GM12878 (cell line): Measurements from ENCODE around the gene SRSF3. TPM values are rescaled to one million over a fixed set of nuclear protein-coding genes. Genes with fewer than 3 reads are reported as not detected.
A peak's percentile ranks its signal among the peaks of the same experiment; 100 is the strongest.

Experiments
- BCL3 ChIP-seq: IDR thresholded peaks from 2 replicates; pipeline ENCODE4 v1.6.1; 2011; ENCODE audit warnings: borderline replicate concordance, low read depth, mild to moderate bottlenecking, moderate library complexity, low read length; ENCODE audit not compliant: insufficient read depth, poor library complexity, severe bottlenecking
- CHD2 ChIP-seq: IDR thresholded peaks from 2 replicates; pipeline ENCODE4 v1.6.1; 2011; ENCODE audit warnings: low read depth, low read length, improper control_type of control experiment, borderline replicate concordance
- CREB1 ChIP-seq: IDR thresholded peaks from 2 replicates; pipeline ENCODE4 v1.6.1; 2012; ENCODE audit warnings: low read depth, mild to moderate bottlenecking, inconsistent platforms
- E2F4 ChIP-seq: IDR thresholded peaks from 2 replicates; pipeline ENCODE4 v1.6.1; 2012; ENCODE audit warnings: low read depth, low read length, improper control_type of control experiment
- E4F1 ChIP-seq: fragments of 450-650 bp; IDR thresholded peaks from 2 replicates; pipeline ENCODE4 v1.6.1; 2018; ENCODE audit warnings: borderline replicate concordance, mild to moderate bottlenecking; ENCODE audit not compliant: partially characterized antibody
- FOXK2 ChIP-seq: fragments of 450-650 bp; IDR thresholded peaks from 2 replicates; pipeline ENCODE4 v1.6.1; 2017; ENCODE audit warnings: mild to moderate bottlenecking, moderate library complexity
- GATAD2B ChIP-seq: fragments of 450-650 bp; conservative IDR thresholded peaks from 2 replicates; pipeline ENCODE4 v1.6.1; 2017; ENCODE audit warnings: low read depth, mild to moderate bottlenecking, moderate library complexity
- IRF4 ChIP-seq: IDR thresholded peaks from 2 replicates; pipeline ENCODE4 v1.6.1; 2011; ENCODE audit warnings: low read depth, low read length
- MEF2A ChIP-seq: IDR thresholded peaks from 2 replicates; pipeline ENCODE4 v1.6.1; 2011; ENCODE audit warnings: low read depth, mild to moderate bottlenecking, low read length, moderate library complexity; ENCODE audit not compliant: insufficient read depth
- MTA2 ChIP-seq: fragments of 450-650 bp; IDR thresholded peaks from 2 replicates; pipeline ENCODE4 v1.6.1; 2016; ENCODE audit warnings: low read depth, mild to moderate bottlenecking, moderate library complexity
- NR2C2 ChIP-seq: IDR thresholded peaks from 2 replicates; pipeline ENCODE4 v1.6.1; 2011; ENCODE audit warnings: borderline replicate concordance, low read depth; ENCODE audit not compliant: control insufficient read depth, insufficient read length
- RB1 ChIP-seq: fragments of 450-650 bp; formaldehyde crosslinking; IDR thresholded peaks from 2 replicates; pipeline ENCODE4 v1.6.1; 2017; ENCODE audit warnings: mild to moderate bottlenecking, borderline replicate concordance
- RCOR1 ChIP-seq: conservative IDR thresholded peaks from 2 replicates; pipeline ENCODE4 v1.6.1; 2012; ENCODE audit warnings: low read depth, low read length, improper control_type of control experiment
- SREBF2 ChIP-seq: IDR thresholded peaks from 2 replicates; pipeline ENCODE4 v1.6.1; 2012; ENCODE audit warnings: mild to moderate bottlenecking, low read length
- ZNF24 ChIP-seq: fragments of 450-650 bp; IDR thresholded peaks from 2 replicates; pipeline ENCODE4 v1.6.1; 2017; ENCODE audit warnings: antibody characterized with exemption, mild to moderate bottlenecking
- ZNF384 ChIP-seq: IDR thresholded peaks from 2 replicates; pipeline ENCODE4 v1.6.1; 2012; ENCODE audit warnings: low read depth, mild to moderate bottlenecking, low read length, improper control_type of control experiment, borderline replicate concordance
- polyA plus RNA-seq, 11 experiments: library from polyadenylated mRNA; depleted of rRNA in 4 of 11; unstranded in 6 of 11; stranded (reverse) in 5 of 11; fragments of >200 nt; fragmentation: Nextera tagmentation in 4 of 11; fragmentation: Illumina TruSeq in 1 of 11; extraction: Ambion mirVana in 4 of 11; extraction: Trizol in 1 of 11; gene quantifications; 1 replicate in 1 of 11; 2 replicates in 10 of 11; pipeline versions ENCODE4 v1.2.1 to v1.2.3, GENCODE V29; 2011 to 2016; ENCODE audit warnings: inconsistent platforms in 2 of 11, missing spikeins in 2 of 11, low read depth in 1 of 11
- total RNA-seq, 4 experiments: library from RNA; depleted of rRNA in 3 of 4; stranded (reverse); fragments of >200 nt in 3 of 4; fragmentation: Illumina TruSeq in 1 of 4; extraction: Trizol in 1 of 4; gene quantifications; 2 replicates each; pipeline versions ENCODE4 v1.2.1 to v1.2.3, GENCODE V29; 2013 to 2021
- TF ChIP-seq, protein P1 (sequence below): fragments of 450-650 bp; formaldehyde crosslinking; IDR thresholded peaks from 2 replicates; pipeline ENCODE4 v1.5.0; 2022; ENCODE audit warnings: mild to moderate bottlenecking, missing genetic modification characterization
- TF ChIP-seq, protein P2 (sequence below): IDR thresholded peaks from 2 replicates; pipeline ENCODE4 v1.6.1; 2012; ENCODE audit warnings: low read depth, low read length, improper control_type of control experiment

The SRSF3 gene
- total and polyA plus RNA-seq, 10 of the 15 experiments (the other 5 are each of a cell fraction or from before 2014, with no cell fraction given): 195 to 1,377 (median 493) TPM

- TF ChIP-seq E4F1 (no peak), BCL3 (peak; percentile 93), FOXK2 (no peak), IRF4 (0 out of 2 replicates have a peak, but pooled peaks have one; percentile 16), MEF2A (no peak), MTA2 (0 out of 2 replicates have a peak, but pooled peaks have one; percentile 30), ZNF24 (0 out of 2 replicates have a peak, but pooled peaks have one; percentile 29), RCOR1 (no peak), E2F4 (no peak), NR2C2 (no peak), ZNF384 (no peak), CREB1 (0 out of 2 replicates have a peak, but pooled peaks have one; percentile 13), GATAD2B (peak; percentile 71; the same call in 1 of the 2 replicates), SREBF2 (no peak), RB1 (peak; percentile 41; the same call in 1 of the 2 replicates), CHD2 (0 out of 2 replicates have a peak, but pooled peaks have one; percentile 16)
- TF ChIP-seq, protein P1, sequence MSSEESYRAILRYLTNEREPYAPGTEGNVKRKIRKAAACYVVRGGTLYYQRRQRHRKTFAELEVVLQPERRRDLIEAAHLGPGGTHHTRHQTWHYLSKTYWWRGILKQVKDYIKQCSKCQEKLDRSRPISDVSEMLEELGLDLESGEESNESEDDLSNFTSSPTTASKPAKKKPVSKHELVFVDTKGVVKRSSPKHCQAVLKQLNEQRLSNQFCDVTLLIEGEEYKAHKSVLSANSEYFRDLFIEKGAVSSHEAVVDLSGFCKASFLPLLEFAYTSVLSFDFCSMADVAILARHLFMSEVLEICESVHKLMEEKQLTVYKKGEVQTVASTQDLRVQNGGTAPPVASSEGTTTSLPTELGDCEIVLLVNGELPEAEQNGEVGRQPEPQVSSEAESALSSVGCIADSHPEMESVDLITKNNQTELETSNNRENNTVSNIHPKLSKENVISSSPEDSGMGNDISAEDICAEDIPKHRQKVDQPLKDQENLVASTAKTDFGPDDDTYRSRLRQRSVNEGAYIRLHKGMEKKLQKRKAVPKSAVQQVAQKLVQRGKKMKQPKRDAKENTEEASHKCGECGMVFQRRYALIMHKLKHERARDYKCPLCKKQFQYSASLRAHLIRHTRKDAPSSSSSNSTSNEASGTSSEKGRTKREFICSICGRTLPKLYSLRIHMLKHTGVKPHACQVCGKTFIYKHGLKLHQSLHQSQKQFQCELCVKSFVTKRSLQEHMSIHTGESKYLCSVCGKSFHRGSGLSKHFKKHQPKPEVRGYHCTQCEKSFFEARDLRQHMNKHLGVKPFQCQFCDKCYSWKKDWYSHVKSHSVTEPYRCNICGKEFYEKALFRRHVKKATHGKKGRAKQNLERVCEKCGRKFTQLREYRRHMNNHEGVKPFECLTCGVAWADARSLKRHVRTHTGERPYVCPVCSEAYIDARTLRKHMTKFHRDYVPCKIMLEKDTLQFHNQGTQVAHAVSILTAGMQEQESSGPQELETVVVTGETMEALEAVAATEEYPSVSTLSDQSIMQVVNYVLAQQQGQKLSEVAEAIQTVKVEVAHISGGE: no peak
- TF ChIP-seq, protein P2, sequence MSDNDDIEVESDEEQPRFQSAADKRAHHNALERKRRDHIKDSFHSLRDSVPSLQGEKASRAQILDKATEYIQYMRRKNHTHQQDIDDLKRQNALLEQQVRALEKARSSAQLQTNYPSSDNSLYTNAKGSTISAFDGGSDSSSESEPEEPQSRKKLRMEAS: no peak
These were observed 29.6 kb downstream of the SRSF3 start (continued) for GRCh38 chr6:36623547-36624459.
